Large intestine (tissue), 3 donors: Measurements from ENCODE around the gene KHK. TPM values are rescaled to one million over a fixed set of nuclear protein-coding genes. Genes with fewer than 3 reads are reported as not detected.
A peak's percentile ranks its signal among the peaks of the same experiment; 100 is the strongest.

ENCODE experiments used
- DNase-seq, 2 donors: peaks; one replicate each; pipeline versions ENCODE4 v3.0.0 to v3.0.0-alpha.2; 2013
- H3K27ac ChIP-seq: one replicate; pipeline ENCODE4 v1.5.1; 2013; ENCODE audit warnings: low read length
- H3K27me3 ChIP-seq: 2 replicates; pipeline ENCODE4 v1.6.1; 2013; ENCODE audit warnings: low read length; ENCODE audit not compliant: control insufficient read depth, insufficient read depth
- H3K36me3 ChIP-seq: 2 replicates; pipeline ENCODE4 v1.6.1; 2013; ENCODE audit warnings: low read length; ENCODE audit not compliant: control insufficient read depth, insufficient read depth
- H3K4me1 ChIP-seq: one replicate; pipeline ENCODE4 v1.6.1; 2013; ENCODE audit warnings: low read length; ENCODE audit not compliant: control insufficient read depth, insufficient read depth
- H3K4me3 ChIP-seq: one replicate; pipeline ENCODE4 v1.5.1; 2013; ENCODE audit warnings: low read length
- H3K9me3 ChIP-seq: one replicate; pipeline ENCODE4 v1.6.1; 2013; ENCODE audit warnings: mild to moderate bottlenecking, low read depth, low read length, moderate library complexity; ENCODE audit not compliant: control insufficient read depth
- WGBS: methylation state at CpG from one replicate; pipeline ENCODE4 v1.1.5; 2013; ENCODE audit warnings: low lambda C conversion rate; ENCODE audit not compliant: insufficient coverage; 5-methylcytosine and 5-hydroxymethylcytosine counted together
- polyA plus RNA-seq: library from polyadenylated mRNA; unstranded; fragments of 120-200 nt; gene quantifications from one replicate; pipeline ENCODE4 v1.2.1, GENCODE V29; 2013

The KHK gene
- polyA plus RNA-seq, 1 donor = 232 TPM

DNA sequence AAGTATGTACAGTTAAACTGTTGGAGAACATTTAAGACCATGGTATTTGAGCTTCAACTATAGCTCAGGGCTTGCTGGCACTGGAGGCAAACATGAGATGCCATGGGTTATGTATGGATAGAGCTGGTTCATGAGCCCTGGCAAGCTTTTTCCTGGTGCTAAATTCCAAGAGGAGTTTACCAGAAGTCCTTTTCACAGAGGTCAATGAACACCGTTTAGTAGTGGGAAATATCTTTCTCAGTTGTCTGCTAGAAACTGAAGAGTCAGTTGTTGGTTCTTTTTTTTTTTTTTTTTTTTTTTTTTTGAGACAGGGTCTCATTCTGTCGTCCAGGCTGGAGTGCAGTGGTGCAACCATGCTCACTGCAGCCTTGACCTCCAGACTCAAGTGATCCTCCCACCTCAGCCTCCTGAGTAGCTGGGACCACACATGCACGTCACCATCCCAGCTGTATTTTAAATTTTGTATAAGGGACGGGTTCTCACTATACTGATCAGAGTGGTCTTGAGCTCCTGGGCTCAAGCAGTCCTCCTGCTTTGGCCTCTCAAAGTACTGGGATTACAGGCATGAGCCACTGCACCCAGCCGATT, 1.3 kb downstream of the KHK start:
- Histone ChIP-seq H3K36me3 (peaks cover 11% of the 10 kb centered on the region), H3K27ac (peak overlapping the region; percentile 64), H3K4me3 (peak overlapping the region; percentile 59), H3K9me3 (no peaks in the 10 kb centered on the region), H3K27me3 (no peaks in the 10 kb centered on the region), H3K4me1 (peaks cover 42% of the 10 kb centered on the region)
- no peak for DNase-seq
- 40% methylated on average over 1 of the region's 5 CpGs for WGBS

DNA sequence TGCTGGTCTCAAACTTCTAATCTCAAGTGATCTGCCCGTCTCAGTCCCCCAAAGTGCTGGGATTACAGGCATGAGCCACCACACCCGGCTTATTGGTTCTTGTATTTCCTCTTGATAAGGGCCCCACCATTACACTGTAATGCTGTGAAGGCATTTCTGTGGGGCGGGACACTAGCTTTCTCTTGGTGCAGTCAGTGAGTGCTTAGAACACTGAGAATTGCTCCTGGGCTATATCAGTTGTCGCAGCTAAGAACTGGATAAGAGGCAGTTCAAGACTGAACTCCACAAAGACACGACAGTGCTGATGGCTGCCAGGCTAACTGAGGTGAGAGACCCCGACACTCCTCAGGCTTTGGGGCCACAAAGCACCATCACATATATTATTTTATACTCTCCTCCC, 2.1 kb downstream of the KHK start:
- DNase-seq = peak; percentile 45 to 76
- WGBS = no CpG with 5 or more reads among the region's 6 CpGs

DNA sequence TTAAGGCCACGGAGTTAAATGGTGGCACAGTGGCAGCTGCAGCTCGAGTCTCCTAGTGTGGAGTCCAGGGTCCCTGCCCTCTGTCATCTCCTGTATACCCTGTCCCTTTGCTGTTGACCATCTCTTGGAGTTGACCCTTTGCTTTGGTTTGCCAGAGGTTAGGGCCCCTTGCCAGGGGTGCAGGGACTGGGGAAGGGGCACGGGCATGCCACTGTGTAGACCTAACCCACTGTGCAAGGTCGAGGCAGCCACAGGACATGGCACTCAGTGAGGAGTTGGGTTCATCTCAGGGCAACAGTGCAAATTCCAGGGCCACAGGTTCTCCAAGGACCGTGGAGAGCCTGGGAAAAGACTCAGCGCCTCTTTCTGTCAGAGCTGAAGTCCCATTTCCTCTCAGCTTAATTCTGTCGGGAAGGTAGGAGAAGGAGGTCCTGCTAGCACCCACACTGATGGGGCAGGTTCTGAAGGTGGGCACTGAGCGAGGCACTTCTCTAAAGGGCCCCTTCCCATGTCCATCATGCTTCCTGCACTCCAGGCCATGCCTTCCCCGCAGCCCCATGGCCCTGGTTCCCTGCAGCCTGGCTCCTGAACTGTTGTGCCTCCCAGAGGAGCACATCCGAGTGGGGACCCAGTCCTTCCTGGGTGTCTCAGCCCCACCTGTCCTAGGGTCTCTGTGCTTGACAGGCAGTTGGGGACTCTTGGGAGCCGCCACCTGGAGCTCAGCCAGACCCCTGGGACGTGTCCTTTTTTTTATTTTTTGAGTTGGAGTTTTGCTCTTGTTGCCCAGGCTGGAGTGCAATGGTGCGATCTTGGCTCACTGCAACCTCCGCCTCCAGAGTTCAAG, 2.8 kb downstream of the KHK start:
- peaks cover 56% of the 10 kb centered on the region for H3K4me1 ChIP-seq
- WGBS = no CpG with 5 or more reads among the region's 14 CpGs
- no peaks in the 10 kb centered on the region for H3K9me3 ChIP-seq
- H3K27me3 ChIP-seq = no peaks in the 10 kb centered on the region
- peak overlapping the region; percentile 59 for H3K4me3 ChIP-seq
- peak overlapping the region; percentile 64 for H3K27ac ChIP-seq
- H3K36me3 ChIP-seq = peaks cover 15% of the 10 kb centered on the region
- DNase-seq = no peak

More for the DNA sequence above, 2.1 kb downstream of the KHK start:
- Histone ChIP-seq H3K9me3 (no peaks in the 10 kb centered on the region), H3K27ac (peak overlapping the region; percentile 64), H3K27me3 (no peaks in the 10 kb centered on the region), H3K4me1 (peaks cover 49% of the 10 kb centered on the region), H3K4me3 (peak overlapping the region; percentile 59), H3K36me3 (peaks cover 11% of the 10 kb centered on the region)

DNA sequence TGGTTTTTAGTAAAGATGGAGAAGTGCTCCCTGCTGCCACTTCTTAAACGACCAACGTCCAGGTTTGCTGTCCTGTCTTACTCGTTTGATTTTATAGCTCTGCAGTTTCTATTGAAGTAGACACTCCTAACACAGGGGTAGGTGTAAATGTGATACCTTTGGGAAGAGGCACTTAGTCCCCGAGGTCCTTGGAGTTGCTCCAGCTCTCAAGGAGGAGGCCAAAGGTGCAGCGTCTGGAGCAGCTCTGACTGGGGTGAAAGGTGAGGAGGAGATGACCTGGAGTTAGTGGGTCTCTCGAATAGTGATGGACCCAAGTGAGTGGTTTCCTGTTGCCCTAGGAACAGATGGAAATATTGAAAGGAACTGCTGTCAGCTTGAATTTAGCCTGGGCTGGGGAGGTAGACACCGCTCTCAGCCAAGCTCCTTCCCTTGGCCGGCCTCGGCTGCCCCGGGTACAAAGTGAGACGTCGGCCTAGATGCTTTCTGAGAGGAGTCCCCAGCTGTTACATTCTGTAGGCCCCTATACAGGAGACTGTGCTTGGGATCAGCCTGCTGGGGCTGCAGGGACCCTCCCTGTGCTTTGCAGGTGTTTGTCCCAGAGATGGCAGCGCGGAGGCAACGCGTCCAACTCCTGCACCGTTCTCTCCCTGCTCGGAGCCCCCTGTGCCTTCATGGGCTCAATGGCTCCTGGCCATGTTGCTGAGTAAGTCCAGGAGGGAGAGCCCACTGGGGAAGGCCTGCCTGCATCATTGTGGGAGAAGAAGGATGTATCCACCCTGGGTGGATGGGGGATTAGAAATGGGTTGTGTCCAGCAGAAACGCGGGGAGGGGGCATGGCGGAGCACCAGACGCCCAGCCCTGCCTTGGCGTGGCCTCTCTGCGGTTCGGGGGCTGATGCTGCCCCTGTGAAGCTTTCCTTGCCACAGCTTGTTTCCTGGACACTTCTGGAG, 5.4 kb downstream of the KHK start:
- DNase-seq = no peak
- Histone ChIP-seq H3K4me3 (no peak overlapping the region), H3K4me1 (peaks cover 73% of the 10 kb centered on the region)

DNA sequence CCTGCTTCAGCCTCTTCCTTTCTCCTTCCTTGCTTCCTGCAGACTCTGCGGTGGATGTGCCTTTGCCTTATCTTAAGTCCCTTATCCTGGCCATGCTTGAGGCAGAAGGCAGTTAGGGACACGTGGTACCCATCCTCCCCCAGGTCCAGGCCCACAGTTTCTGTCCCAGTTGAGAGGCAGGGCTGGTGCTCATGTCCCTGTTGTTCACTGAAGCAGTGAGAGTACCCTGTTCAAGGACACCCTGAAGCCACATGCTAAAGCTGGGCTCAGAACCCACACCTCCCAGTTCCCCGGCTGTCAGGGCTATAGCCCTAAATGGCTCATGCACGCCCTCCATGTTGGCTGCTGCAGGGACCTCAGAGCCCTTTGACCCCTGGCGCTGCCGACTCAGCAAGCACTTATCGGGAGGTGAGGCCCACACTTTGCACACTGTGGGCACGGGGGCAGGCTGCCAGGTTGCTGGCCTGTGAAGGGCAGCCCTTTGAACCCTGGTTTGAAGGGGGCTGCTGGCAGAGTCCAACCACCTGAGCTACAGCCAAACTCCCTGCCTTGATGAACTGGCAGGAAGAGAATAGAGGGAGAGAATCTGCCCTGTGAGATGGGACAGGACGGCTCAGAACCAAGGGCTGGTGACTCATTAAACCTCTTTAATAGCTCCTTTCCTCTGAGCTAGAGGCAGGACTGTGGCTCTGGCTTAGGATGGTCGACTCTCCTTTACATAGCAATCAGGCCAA, 6.3 kb downstream of the KHK start:
- DNase-seq = peak; percentile 92 to 98
- Histone ChIP-seq H3K4me1 (peaks cover 73% of the 10 kb centered on the region), H3K4me3 (no peak overlapping the region), H3K27me3 (no peaks in the 10 kb centered on the region), H3K36me3 (peaks cover 39% of the 10 kb centered on the region), H3K9me3 (no peaks in the 10 kb centered on the region), H3K27ac (peak overlapping the region; percentile 88)
- WGBS = no CpG with 5 or more reads among the region's 10 CpGs

More for the DNA sequence above, 5.4 kb downstream of the KHK start:
- Histone ChIP-seq H3K27ac (peak overlapping the region; percentile 88), H3K36me3 (peaks cover 32% of the 10 kb centered on the region), H3K9me3 (no peaks in the 10 kb centered on the region), H3K27me3 (no peaks in the 10 kb centered on the region)
- WGBS = no CpG with 5 or more reads among the region's 25 CpGs

DNA sequence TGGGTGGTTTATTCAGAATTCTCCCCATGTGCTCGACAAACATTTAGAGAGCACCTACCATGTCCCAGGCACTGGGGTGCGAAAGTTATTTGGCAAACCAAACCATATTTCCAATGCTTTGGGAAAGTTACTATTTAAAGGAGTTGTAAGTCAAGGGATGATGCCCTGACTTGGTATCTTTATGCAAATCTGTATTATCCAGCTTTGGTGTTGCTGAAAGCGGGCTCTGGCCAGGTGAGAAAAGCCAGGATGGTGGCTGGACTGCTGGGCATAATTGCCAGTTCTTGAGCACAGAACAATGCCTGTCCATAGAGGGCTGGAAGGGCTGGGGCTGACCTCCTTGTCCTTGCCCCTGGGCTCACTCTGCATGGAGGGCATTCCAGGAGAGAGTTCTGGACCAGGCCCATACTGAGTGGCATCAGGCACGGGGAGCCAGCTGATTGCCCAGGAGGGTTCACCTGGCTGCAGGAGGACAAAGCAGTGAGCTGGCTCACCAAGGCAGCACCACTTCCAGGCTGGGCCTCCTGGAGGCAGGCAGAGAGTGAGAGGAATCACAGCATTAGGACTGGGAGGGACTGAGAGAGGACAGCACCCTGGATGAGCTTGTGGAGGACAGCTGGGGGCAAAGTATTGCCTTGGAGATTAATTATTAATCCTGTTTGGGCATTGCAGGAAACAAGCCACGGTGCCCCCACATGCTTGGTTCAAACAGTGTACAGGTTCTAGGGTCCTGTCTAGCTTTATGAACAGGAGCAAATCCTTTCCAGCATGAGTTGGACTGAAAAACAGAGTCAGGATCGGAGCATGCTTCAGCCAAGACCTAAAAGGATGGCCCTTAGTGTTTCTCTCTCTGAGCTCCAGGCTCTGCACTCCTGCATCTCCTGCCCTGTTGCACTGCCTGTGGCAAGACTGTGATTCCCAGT, 7.1 kb downstream of the KHK start:
- no peaks in the 10 kb centered on the region for H3K27me3 ChIP-seq
- no CpG with 5 or more reads among the region's 6 CpGs for WGBS
- H3K4me3 ChIP-seq = peak overlapping the region; percentile 4
- peaks cover 43% of the 10 kb centered on the region for H3K36me3 ChIP-seq
- H3K27ac ChIP-seq = peak overlapping the region; percentile 88
- no peaks in the 10 kb centered on the region for H3K9me3 ChIP-seq
- DNase-seq = peak; percentile 76 to 87
- H3K4me1 ChIP-seq = peaks cover 72% of the 10 kb centered on the region

DNA sequence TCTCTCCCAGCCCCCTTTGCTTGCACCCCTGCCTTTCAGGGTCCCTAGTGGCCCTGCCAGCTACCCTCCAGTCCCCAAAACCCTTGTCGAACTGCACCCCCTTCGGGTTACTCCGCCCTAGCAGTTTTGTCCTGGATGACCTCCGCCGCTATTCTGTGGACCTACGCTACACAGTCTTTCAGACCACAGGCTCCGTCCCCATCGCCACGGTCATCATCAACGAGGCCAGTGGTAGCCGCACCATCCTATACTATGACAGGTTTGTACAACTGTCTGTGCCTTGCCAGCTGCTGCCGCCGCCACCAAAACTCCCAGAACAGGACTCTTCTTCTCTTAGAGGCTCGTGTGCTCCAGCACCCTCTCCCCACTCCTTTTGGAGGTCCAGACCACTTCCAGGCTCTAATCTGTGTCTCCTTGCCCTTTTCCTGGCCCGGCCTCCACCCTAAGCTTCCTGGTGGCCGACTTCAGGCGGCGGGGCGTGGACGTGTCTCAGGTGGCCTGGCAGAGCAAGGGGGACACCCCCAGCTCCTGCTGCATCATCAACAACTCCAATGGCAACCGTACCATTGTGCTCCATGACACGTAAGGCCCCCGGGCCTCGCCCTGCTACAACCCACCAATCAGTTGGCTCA, 7.9 kb downstream of the KHK start:
- DNase-seq = no peak
- Histone ChIP-seq H3K9me3 (no peaks in the 10 kb centered on the region), H3K27ac (peak overlapping the region; percentile 88), H3K4me1 (peaks cover 66% of the 10 kb centered on the region), H3K4me3 (no peak overlapping the region), H3K36me3 (peaks cover 46% of the 10 kb centered on the region), H3K27me3 (no peaks in the 10 kb centered on the region)
- 83% methylated on average over 1 of the region's 24 CpGs for WGBS

DNA sequence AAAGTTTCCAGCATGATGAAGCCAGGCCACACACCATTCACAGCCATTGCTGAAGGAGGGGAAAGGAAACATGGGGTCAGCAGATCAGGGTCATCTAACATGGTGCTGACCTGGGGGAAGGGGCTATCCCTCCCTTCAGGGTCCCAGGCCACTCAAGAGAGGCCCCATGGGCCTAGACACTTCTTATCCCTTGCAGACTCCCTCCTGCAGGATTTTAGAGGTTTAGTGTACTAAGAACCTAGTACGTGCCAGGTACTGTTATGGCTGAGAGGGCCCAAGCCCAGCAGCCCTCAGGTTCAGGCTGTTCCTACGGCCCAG, 8.8 kb downstream of the KHK start:
- Histone ChIP-seq H3K4me1 (peaks cover 64% of the 10 kb centered on the region), H3K9me3 (no peaks in the 10 kb centered on the region), H3K27ac (peak overlapping the region; percentile 88), H3K27me3 (no peaks in the 10 kb centered on the region), H3K4me3 (no peak overlapping the region), H3K36me3 (peaks cover 55% of the 10 kb centered on the region)
- no peak for DNase-seq
- no CpG with 5 or more reads among the region's 2 CpGs for WGBS
